WTC11 (cell line): Measurements from ENCODE around the gene UBN1.

Experiments used
- AFF4 ChIP-seq: sonication (generic); formaldehyde crosslinking; IDR thresholded peaks from 2 replicates; pipeline ENCODE4 v1.8.1; 2023; ENCODE audit warnings: mild to moderate bottlenecking, missing genetic modification reagents, borderline replicate concordance
- CBFB ChIP-seq: sonication (generic); formaldehyde crosslinking; IDR thresholded peaks from 2 replicates; pipeline ENCODE4 v1.8.1; 2022; ENCODE audit warnings: mild to moderate bottlenecking, low read depth, missing genetic modification reagents
- CTCF ChIP-seq: fragments of 200-600 bp; IDR thresholded peaks from 2 replicates; pipeline ENCODE4 v1.8.0; 2022; ENCODE audit warnings: antibody characterized with exemption
- ETV6 ChIP-seq: sonication (generic); formaldehyde crosslinking; IDR thresholded peaks from 2 replicates; pipeline ENCODE4 v1.8.1; 2022; ENCODE audit warnings: mild to moderate bottlenecking, missing genetic modification reagents
- FOXP1 ChIP-seq: sonication (generic); formaldehyde crosslinking; IDR thresholded peaks from 2 replicates; pipeline ENCODE4 v1.8.0; 2022; ENCODE audit warnings: missing genetic modification reagents, mild to moderate bottlenecking, moderate library complexity, borderline replicate concordance
- IRF2 ChIP-seq: sonication (generic); formaldehyde crosslinking; IDR thresholded peaks from 2 replicates; pipeline ENCODE4 v1.8.0; 2022; ENCODE audit warnings: low read depth, missing genetic modification reagents, borderline replicate concordance
- ZNF138 ChIP-seq: sonication (generic); formaldehyde crosslinking; conservative IDR thresholded peaks from 2 replicates; pipeline ENCODE4 v1.8.1; 2022; ENCODE audit warnings: mild to moderate bottlenecking, moderate library complexity, missing genetic modification reagents
- ZSCAN18 ChIP-seq: fragments of 250-450 bp; sonication (Bioruptor Pico); IDR thresholded peaks from 2 replicates; pipeline ENCODE4 v2.1.2; 2022; ENCODE audit warnings: mild to moderate bottlenecking, moderate library complexity

GRCh38 chr16:4811242-4811641 lies 36.0 kb upstream of the UBN1 start:
- TF ChIP-seq CTCF, result no peak
- no peak for TF ChIP-seq IRF2 (CRISPR knock-in tag)
- TF ChIP-seq CBFB (CRISPR knock-in tag), result no peak
- no peak for TF ChIP-seq FOXP1
- no peak for TF ChIP-seq ETV6 (CRISPR knock-in tag)
- no peak for TF ChIP-seq ZNF138
- no peak for TF ChIP-seq ZSCAN18
- TF ChIP-seq AFF4 (CRISPR knock-in tag), result no peak
